ENCODE results near the gene TRIM31. TPM values are rescaled to one million over a fixed set of nuclear protein-coding genes. Genes with fewer than 3 reads are reported as not detected.
"Not testable (repeated sequence)": the region's sequence is repeated elsewhere in the genome, so short reads cannot be mapped to it uniquely, and the experiment has no call there.

TRIM31 gene
- total and polyA plus RNA-seq, 2 experiments from 2014 or later = not detected

- Histone ChIP-seq H3K4me1 (ENCODE audit: insufficient read depth) (no peaks in the 10 kb centered on the region), H3K79me2 (ENCODE audit: insufficient read depth) (no peaks in the 10 kb centered on the region), H3K9me2 (ENCODE audit: insufficient read depth) (no peaks in the 10 kb centered on the region), H3K27ac (no peak overlapping the region), H3F3A (ENCODE audit: insufficient read depth) (no peaks in the 10 kb centered on the region), H3K9ac (no peak overlapping the region), H4K20me1 (ENCODE audit: insufficient read depth) (no peaks in the 10 kb centered on the region), H3K27me3 (replicated peaks; ENCODE audit: insufficient read depth) (peaks cover 44% of the 10 kb centered on the region), H3K4me3 (no peak overlapping the region), H2AFZ (no peak overlapping the region), H3K36me3 (ENCODE audit: low read depth) (no peaks in the 10 kb centered on the region), H3K4me2 (ENCODE audit: unreplicated experiment) (no peak overlapping the region), H3K9me3 (ENCODE audit: low read depth) (no peaks in the 10 kb centered on the region)
- 33 to 36% methylated on average over 7 of the region's 7 CpGs for WGBS, 2 experiments (ENCODE audit: low coverage in 1 of 2, low lambda C conversion rate in 2 of 2, missing lambda C conversion rate in 2 of 2)
- in situ Hi-C loops (cut with MboI) = no loop called here
- no peak for TF ChIP-seq EZH2 (IDR thresholded peaks at IDR 0.05; ENCODE audit: insufficient read depth, poor library complexity, severe bottlenecking)
- no peak for TF ChIP-seq EZH2phosphoT487 (IDR thresholded peaks at IDR 0.05; ENCODE audit: insufficient read depth, low read depth)
- DNase-seq = no peak
These were observed 32.9 kb upstream of the TRIM31 start for GRCh38 chr6:30145818-30146217.

GRCh38 chr6:30144811-30145210, 31.9 kb upstream of the TRIM31 start:
- no peak for DNase-seq
- H3K4me2 ChIP-seq (ENCODE audit: unreplicated experiment) = no peak overlapping the region
- in situ Hi-C loops (cut with MboI) = no loop called here
- H3K9me2 ChIP-seq (ENCODE audit: insufficient read depth) = no peaks in the 10 kb centered on the region
- no peaks in the 10 kb centered on the region for H3K9me3 ChIP-seq (ENCODE audit: low read depth)
- H3K9ac ChIP-seq = no peak overlapping the region
- peaks cover 44% of the 10 kb centered on the region for H3K27me3 ChIP-seq (replicated peaks; ENCODE audit: insufficient read depth)
- WGBS, 2 experiments (ENCODE audit: low coverage in 1 of 2, low lambda C conversion rate in 2 of 2, missing lambda C conversion rate in 2 of 2) = 40 to 54% methylated on average over 6 of the region's 6 CpGs
- no peak overlapping the region for H2AFZ ChIP-seq
- no peaks in the 10 kb centered on the region for H3K4me1 ChIP-seq (ENCODE audit: insufficient read depth)
- no peaks in the 10 kb centered on the region for H3F3A ChIP-seq (ENCODE audit: insufficient read depth)
- no peaks in the 10 kb centered on the region for H3K36me3 ChIP-seq (ENCODE audit: low read depth)
- TF ChIP-seq EZH2phosphoT487 (IDR thresholded peaks at IDR 0.05; ENCODE audit: insufficient read depth, low read depth) (no peak), EZH2 (IDR thresholded peaks at IDR 0.05; ENCODE audit: insufficient read depth, poor library complexity, severe bottlenecking) (no peak)
- H3K4me3 ChIP-seq = no peak overlapping the region
- no peaks in the 10 kb centered on the region for H3K79me2 ChIP-seq (ENCODE audit: insufficient read depth)
- no peak overlapping the region for H3K27ac ChIP-seq
- no peaks in the 10 kb centered on the region for H4K20me1 ChIP-seq (ENCODE audit: insufficient read depth)

DNA sequence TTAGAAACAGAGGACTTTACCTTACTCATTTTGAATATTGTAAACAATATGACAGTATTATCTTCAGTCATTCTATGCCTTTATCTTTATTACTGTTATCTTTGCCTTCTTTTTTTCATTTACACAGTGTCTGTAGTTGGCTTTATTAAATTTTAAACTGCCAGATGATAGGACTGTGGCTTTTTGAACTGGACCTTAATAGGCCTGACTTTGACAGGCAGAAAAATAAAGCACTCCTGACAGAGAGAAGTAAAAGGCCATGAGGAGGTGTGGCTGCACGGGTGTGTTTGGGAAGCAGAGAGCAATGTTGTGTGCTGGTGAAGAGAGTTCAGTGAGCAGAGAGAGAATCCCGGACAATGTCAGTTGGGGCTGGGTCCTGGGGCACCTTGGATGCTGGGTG, 30.9 kb upstream of the TRIM31 start:
- no peaks in the 10 kb centered on the region for H3K79me2 ChIP-seq (ENCODE audit: insufficient read depth)
- no peak for TF ChIP-seq EZH2 (IDR thresholded peaks at IDR 0.05; ENCODE audit: insufficient read depth, poor library complexity, severe bottlenecking)
- no peak for TF ChIP-seq EZH2phosphoT487 (IDR thresholded peaks at IDR 0.05; ENCODE audit: insufficient read depth, low read depth)
- H3K27ac ChIP-seq = no peak overlapping the region
- H3K27me3 ChIP-seq (replicated peaks; ENCODE audit: insufficient read depth) = peaks cover 44% of the 10 kb centered on the region
- H4K20me1 ChIP-seq (ENCODE audit: insufficient read depth) = no peaks in the 10 kb centered on the region
- in situ Hi-C loops (cut with MboI) = no loop called here
- H3K9ac ChIP-seq = no peak overlapping the region
- H3K4me2 ChIP-seq (ENCODE audit: unreplicated experiment) = no peak overlapping the region
- H3K36me3 ChIP-seq (ENCODE audit: low read depth) = no peaks in the 10 kb centered on the region
- DNase-seq = no peak
- H2AFZ ChIP-seq = no peak overlapping the region
- no peaks in the 10 kb centered on the region for H3K9me3 ChIP-seq (ENCODE audit: low read depth)
- H3K4me3 ChIP-seq = no peak overlapping the region
- H3F3A ChIP-seq (ENCODE audit: insufficient read depth) = no peaks in the 10 kb centered on the region
- H3K9me2 ChIP-seq (ENCODE audit: insufficient read depth) = no peaks in the 10 kb centered on the region
- 22 to 25% methylated on average over 2 of the region's 2 CpGs for WGBS, 2 experiments (ENCODE audit: low coverage in 1 of 2, low lambda C conversion rate in 2 of 2, missing lambda C conversion rate in 2 of 2)
- no peaks in the 10 kb centered on the region for H3K4me1 ChIP-seq (ENCODE audit: insufficient read depth)

- in situ Hi-C loops (cut with MboI) = no loop called here
These were observed 29.8 kb upstream of the TRIM31 start for GRCh38 chr6:30142665-30143064.

DNA sequence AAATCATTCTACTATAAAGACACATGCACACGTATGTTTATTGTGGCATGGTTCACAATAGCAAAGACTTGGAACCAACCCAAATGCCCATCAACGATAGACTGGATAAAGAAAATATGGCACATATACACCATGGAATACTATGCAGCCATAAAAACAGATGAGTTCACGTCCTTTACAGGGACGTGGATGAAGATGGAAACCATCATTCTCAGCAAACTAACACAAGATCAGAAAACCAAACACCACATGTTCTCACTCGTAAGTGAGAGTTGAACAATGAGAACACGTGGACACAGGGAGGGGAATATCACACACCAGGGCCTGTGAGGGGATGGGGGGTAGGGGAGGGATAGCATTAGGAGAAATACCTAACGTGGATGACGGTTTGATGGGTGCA, 27.4 kb upstream of the TRIM31 start:
- H4K20me1 ChIP-seq (ENCODE audit: insufficient read depth); H3K9me2 ChIP-seq (ENCODE audit: insufficient read depth); H3K27ac ChIP-seq; H3K79me2 ChIP-seq (ENCODE audit: insufficient read depth); H3F3A ChIP-seq (ENCODE audit: insufficient read depth); H3K4me2 ChIP-seq (ENCODE audit: unreplicated experiment); DNase-seq; in situ Hi-C loops (cut with MboI); H3K9me3 ChIP-seq (ENCODE audit: low read depth); H3K36me3 ChIP-seq (ENCODE audit: low read depth); H3K4me1 ChIP-seq (ENCODE audit: insufficient read depth); H3K9ac ChIP-seq; H2AFZ ChIP-seq; H3K4me3 ChIP-seq: not testable (repeated sequence)
- peaks cover 50% of the 10 kb centered on the region for H3K27me3 ChIP-seq (replicated peaks; ENCODE audit: insufficient read depth)
- 32 to 40% methylated on average over 8 of the region's 8 CpGs for WGBS, 2 experiments (ENCODE audit: low coverage in 1 of 2, low lambda C conversion rate in 2 of 2, missing lambda C conversion rate in 2 of 2)

More at GRCh38 chr6:30142665-30143064, 29.8 kb upstream of the TRIM31 start:
- no peak for DNase-seq
- Histone ChIP-seq H3K4me3 (no peak overlapping the region), H3K9ac (no peak overlapping the region), H3K4me2 (ENCODE audit: unreplicated experiment) (no peak overlapping the region), H3K9me2 (ENCODE audit: insufficient read depth) (no peaks in the 10 kb centered on the region), H2AFZ (no peak overlapping the region), H3K4me1 (ENCODE audit: insufficient read depth) (no peaks in the 10 kb centered on the region), H3K27ac (no peak overlapping the region), H3K9me3 (ENCODE audit: low read depth) (no peaks in the 10 kb centered on the region), H3K27me3 (replicated peaks; ENCODE audit: insufficient read depth) (peaks cover 53% of the 10 kb centered on the region), H3F3A (ENCODE audit: insufficient read depth) (no peaks in the 10 kb centered on the region), H3K36me3 (ENCODE audit: low read depth) (no peaks in the 10 kb centered on the region), H3K79me2 (ENCODE audit: insufficient read depth) (no peaks in the 10 kb centered on the region), H4K20me1 (ENCODE audit: insufficient read depth) (no peaks in the 10 kb centered on the region)
- TF ChIP-seq EZH2 (IDR thresholded peaks at IDR 0.05; ENCODE audit: insufficient read depth, poor library complexity, severe bottlenecking) = no peak
- no peak for TF ChIP-seq EZH2phosphoT487 (IDR thresholded peaks at IDR 0.05; ENCODE audit: insufficient read depth, low read depth)
- 36 to 52% methylated on average over 3 of the region's 3 CpGs for WGBS, 2 experiments (ENCODE audit: low coverage in 1 of 2, low lambda C conversion rate in 2 of 2, missing lambda C conversion rate in 2 of 2)

Data from GM23248 (cell line).